GM23338 (cell line): Measurements from ENCODE around the gene AFAP1L1. TPM values are rescaled to one million over a fixed set of nuclear protein-coding genes. Genes with fewer than 3 reads are reported as not detected.
A peak's percentile ranks its signal among the peaks of the same experiment; 100 is the strongest.
"Not testable (repeated sequence)": the region's sequence is repeated elsewhere in the genome, so short reads cannot be mapped to it uniquely, and the experiment has no call there.

ENCODE experiments used
- ATAC-seq: fragments of 200-7000 bp; cut with Tn5 transposase; 3 replicates; pipeline ENCODE4 v1.9.1; 2020
- DNase-seq: peaks from one replicate; pipeline ENCODE4 v3.0.0-alpha.2; 2015; ENCODE audit warnings: low spot score
- H2AFZ ChIP-seq: fragments of 200-600 bp; sonication (generic); 2 replicates; pipeline ENCODE4 v1.8.0; 2016; ENCODE audit warnings: antibody characterized with exemption, mild to moderate bottlenecking, moderate library complexity
- H3F3A ChIP-seq: fragments of 200-600 bp; sonication (generic); replicated peaks from 2 replicates; pipeline ENCODE4 v1.8.0; 2017; ENCODE audit warnings: antibody characterized with exemption, mixed run types, low read depth
- H3K27ac ChIP-seq: fragments of 200-600 bp; sonication (generic); 2 replicates; pipeline ENCODE4 v1.6.1; 2016; ENCODE audit warnings: low read depth
- H3K27me3 ChIP-seq: fragments of 200-600 bp; sonication (generic); 2 replicates; pipeline ENCODE4 v1.8.0; 2016; ENCODE audit warnings: mild to moderate bottlenecking, mixed run types, moderate library complexity; ENCODE audit not compliant: insufficient read depth
- H3K36me3 ChIP-seq: fragments of 200-600 bp; sonication (generic); 2 replicates; pipeline ENCODE4 v1.8.0; 2016; ENCODE audit warnings: mild to moderate bottlenecking; ENCODE audit not compliant: insufficient read depth
- H3K4me1 ChIP-seq: fragments of 200-600 bp; sonication (generic); 2 replicates; pipeline ENCODE4 v1.8.0; 2016; ENCODE audit warnings: mild to moderate bottlenecking, moderate library complexity; ENCODE audit not compliant: insufficient read depth
- H3K4me2 ChIP-seq: fragments of 200-600 bp; sonication (generic); 2 replicates; pipeline ENCODE4 v1.7.1; 2017; ENCODE audit warnings: mixed run types
- H3K4me3 ChIP-seq: fragments of 200-600 bp; sonication (generic); 2 replicates; pipeline ENCODE4 v1.6.1; 2016; ENCODE audit warnings: mixed run types
- H3K79me2 ChIP-seq: fragments of 200-600 bp; sonication (generic); replicated peaks from 2 replicates; pipeline ENCODE4 v1.8.0; 2017; ENCODE audit warnings: mild to moderate bottlenecking; ENCODE audit not compliant: insufficient read depth
- H3K9me2 ChIP-seq: fragments of 200-600 bp; sonication (generic); 2 replicates; pipeline ENCODE4 v1.8.0; 2017; ENCODE audit not compliant: insufficient read depth
- H4K20me1 ChIP-seq: fragments of 200-600 bp; sonication (generic); replicated peaks from 2 replicates; pipeline ENCODE4 v1.8.0; 2017; ENCODE audit warnings: mild to moderate bottlenecking; ENCODE audit not compliant: insufficient read depth
- H3K27ac Mint-ChIP-seq: 2 replicates; pipeline ENCODE4 v1.8.0; 2020; ENCODE audit warnings: inconsistent platforms, mild to moderate bottlenecking, moderate library complexity, mixed read lengths
- H3K27me3 Mint-ChIP-seq: 3 replicates; pipeline ENCODE4 v1.8.0; 2022; ENCODE audit warnings: low read depth, mild to moderate bottlenecking, moderate library complexity, mixed read lengths, inconsistent platforms; ENCODE audit not compliant: insufficient read depth, poor library complexity
- H3K36me3 Mint-ChIP-seq: 3 replicates; pipeline ENCODE4 v1.8.0; 2021; ENCODE audit warnings: low read depth, mild to moderate bottlenecking, inconsistent platforms, moderate library complexity, mixed read lengths
- H3K4me1 Mint-ChIP-seq: 3 replicates; pipeline ENCODE4 v1.8.0; 2020; ENCODE audit warnings: mild to moderate bottlenecking, inconsistent platforms, mixed read lengths
- H3K4me3 Mint-ChIP-seq: 3 replicates; pipeline ENCODE4 v1.8.0; 2021; ENCODE audit warnings: moderate library complexity, mild to moderate bottlenecking, inconsistent platforms, mixed read lengths
- H3K9me3 Mint-ChIP-seq: 3 replicates; pipeline ENCODE4 v1.8.0; 2020; ENCODE audit warnings: moderate library complexity, mild to moderate bottlenecking, inconsistent platforms, mixed read lengths
- CTCF ChIP-seq, 2 experiments: fragments of 200-600 bp in 1 of 2; sonication (generic) in 1 of 2; conservative IDR thresholded peaks; 2 replicates each; pipeline versions ENCODE4 v1.5.1 to v1.6.1; 2016 to 2017; ENCODE audit warnings: antibody characterized with exemption in 2 of 2, low read depth in 2 of 2, mild to moderate bottlenecking in 2 of 2, moderate library complexity in 1 of 2
- EZH2 ChIP-seq: fragments of 200-600 bp; sonication (generic); IDR thresholded peaks from one replicate; pipeline ENCODE4 v1.8.0; 2017; ENCODE audit warnings: antibody characterized with exemption, mild to moderate bottlenecking, low read depth; ENCODE audit not compliant: unreplicated experiment
- EZH2phosphoT487 ChIP-seq: fragments of 200-600 bp; sonication (generic); IDR thresholded peaks from one replicate; pipeline ENCODE4 v1.8.1; 2018; ENCODE audit warnings: antibody characterized with exemption; ENCODE audit not compliant: unreplicated experiment
- JUNB ChIP-seq: IDR thresholded peaks from one replicate; pipeline ENCODE4 v1.6.1; 2016; ENCODE audit warnings: antibody characterized with exemption; ENCODE audit not compliant: unreplicated experiment
- polyA plus RNA-seq: library from polyadenylated mRNA; unstranded; fragments of >200 nt; fragmentation: Nextera tagmentation; extraction: Ambion mirVana; gene quantifications from 2 replicates; pipeline ENCODE4 v1.2.1, GENCODE V29; 2016
- total RNA-seq: library from RNA; depleted of rRNA; stranded (reverse); fragments of >200 nt; shearing (Covaris generic); gene quantifications from 2 replicates; pipeline ENCODE4 v1.2.3, GENCODE V29; 2014

The AFAP1L1 gene
- total and polyA plus RNA-seq, 2 experiments from 2014 or later: 3.2 to 5.7 TPM

GRCh38 chr5:149271195-149271715 lies 404 bp upstream of the AFAP1L1 start:
- Histone ChIP-seq H3K4me2 (peak overlapping the region; percentile 95), H3K36me3 (no peaks in the 10 kb centered on the region), H3K4me1 (peaks cover 20% of the 10 kb centered on the region), H3K4me3 (peak overlapping the region; percentile 94), H3K27me3 (peaks cover 41% of the 10 kb centered on the region), H2AFZ (peak overlapping the region; percentile 100), H4K20me1 (no peaks in the 10 kb centered on the region; the same call in 1 of the 2 replicates), H3K9me2 (no peaks in the 10 kb centered on the region), H3K27ac (no peak overlapping the region), H3K79me2 (no peaks in the 10 kb centered on the region), H3F3A (no peaks in the 10 kb centered on the region)
- Mint-ChIP-seq H3K4me1 (peaks cover 24% of the 10 kb centered on the region; the same call in 2 of the 3 replicates), H3K9me3 (no peaks in the 10 kb centered on the region), H3K27me3 (peaks cover 41% of the 10 kb centered on the region), H3K36me3 (no peaks in the 10 kb centered on the region; the same call in 2 of the 3 replicates), H3K4me3 (peak overlapping the region; percentile 73), H3K27ac (no peak overlapping the region)
- TF ChIP-seq EZH2phosphoT487 (no peak), EZH2 (peak; percentile 56)
- ATAC-seq (peak; percentile 61), DNase-seq (peak; percentile 68)

GRCh38 chr5:149272781-149273180 lies 1.1 kb downstream of the AFAP1L1 start:
- not testable (repeated sequence) for H3K27ac ChIP-seq, H3K36me3 ChIP-seq, H3K36me3 Mint-ChIP-seq, DNase-seq, H3F3A ChIP-seq, H3K79me2 ChIP-seq, H3K9me2 ChIP-seq, H4K20me1 ChIP-seq, H3K27ac Mint-ChIP-seq, ATAC-seq, H3K9me3 Mint-ChIP-seq
- peak overlapping the region; percentile 94 for H3K4me3 ChIP-seq
- H3K4me1 ChIP-seq: peaks cover 20% of the 10 kb centered on the region
- peaks cover 41% of the 10 kb centered on the region for H3K27me3 ChIP-seq
- Mint-ChIP-seq H3K4me1 (peaks cover 24% of the 10 kb centered on the region; the same call in 2 of the 3 replicates), H3K27me3 (peaks cover 36% of the 10 kb centered on the region), H3K4me3 (peak overlapping the region; percentile 91)
- peak overlapping the region; percentile 95 for H3K4me2 ChIP-seq
- peak overlapping the region; percentile 100 for H2AFZ ChIP-seq

- H3K27me3 Mint-ChIP-seq: peaks cover 36% of the 10 kb centered on the region
- peaks cover 24% of the 10 kb centered on the region; the same call in 2 of the 3 replicates for H3K4me1 Mint-ChIP-seq
- peak overlapping the region; percentile 91; the same call in 2 of the 3 replicates for H3K4me3 Mint-ChIP-seq
- H3K36me3 Mint-ChIP-seq: no peaks in the 10 kb centered on the region; the same call in 2 of the 3 replicates
- no peak overlapping the region for H3K27ac ChIP-seq
- H3K27me3 ChIP-seq: peaks cover 41% of the 10 kb centered on the region
- no peaks in the 10 kb centered on the region for H3F3A ChIP-seq
- no peaks in the 10 kb centered on the region; the same call in 1 of the 2 replicates for H4K20me1 ChIP-seq
- H3K9me3 Mint-ChIP-seq: no peaks in the 10 kb centered on the region
- peak overlapping the region; percentile 94 for H3K4me3 ChIP-seq
- TF ChIP-seq JUNB: no peak
- TF ChIP-seq CTCF (conservative IDR thresholded peaks at IDR 0.05; ENCODE audit: low read depth in 2 of 2): no peak
- peak overlapping the region; percentile 69 for H2AFZ ChIP-seq
- ATAC-seq (peak; percentile 14), DNase-seq (peak; percentile 24)
- H3K27ac Mint-ChIP-seq: no peak overlapping the region
- no peaks in the 10 kb centered on the region for H3K79me2 ChIP-seq
- peaks cover 20% of the 10 kb centered on the region for H3K4me1 ChIP-seq
- no peaks in the 10 kb centered on the region for H3K36me3 ChIP-seq
- peak overlapping the region; percentile 95 for H3K4me2 ChIP-seq
- H3K9me2 ChIP-seq: no peaks in the 10 kb centered on the region
These were observed 1.6 kb downstream of the AFAP1L1 start for GRCh38 chr5:149273237-149273636.
